ACC112 (cell line): ENCODE results near the gene SHB.

ENCODE experiments used
- H2AFZ ChIP-seq: fragments of 200-600 bp; sonication (generic); one replicate; pipeline ENCODE4 v1.6.0; 2017; ENCODE audit warnings: antibody characterized with exemption, low read length; ENCODE audit not compliant: unreplicated experiment
- H3K27ac ChIP-seq: fragments of 200-600 bp; sonication (generic); 2 replicates; pipeline ENCODE4 v1.5.1; 2014; ENCODE audit warnings: low read depth, mild to moderate bottlenecking, antibody characterized with exemption, low read length, moderate library complexity
- H3K27me3 ChIP-seq: fragments of 200-600 bp; sonication (generic); 2 replicates; pipeline ENCODE4 v1.6.1; 2014; ENCODE audit warnings: mild to moderate bottlenecking, antibody characterized with exemption, low read length, moderate library complexity, mixed read lengths; ENCODE audit not compliant: insufficient read depth
- H3K36me3 ChIP-seq: fragments of 200-600 bp; sonication (generic); 2 replicates; pipeline ENCODE4 v1.6.1; 2016; ENCODE audit warnings: mild to moderate bottlenecking, antibody characterized with exemption, low read length, moderate library complexity, mixed read lengths; ENCODE audit not compliant: insufficient read depth
- H3K4me1 ChIP-seq: fragments of 200-600 bp; sonication (generic); one replicate; pipeline ENCODE4 v1.6.1; 2016; ENCODE audit warnings: low read length, mixed read lengths; ENCODE audit not compliant: insufficient read depth, unreplicated experiment, control insufficient read depth
- H3K4me3 ChIP-seq: fragments of 200-600 bp; sonication (generic); 2 replicates; pipeline ENCODE4 v1.5.1; 2014; ENCODE audit warnings: mild to moderate bottlenecking, low read depth, low read length
- H3K79me2 ChIP-seq: fragments of 200-600 bp; sonication (generic); one replicate; pipeline ENCODE4 v1.6.0; 2016; ENCODE audit warnings: low read length; ENCODE audit not compliant: control insufficient read depth, unreplicated experiment, insufficient read depth

SHB gene

GRCh38 chr9:37906312-37907239 lies 162.5 kb downstream of the SHB start:
- Histone ChIP-seq H3K27ac (no peak overlapping the region), H2AFZ (no peak overlapping the region), H3K36me3 (no peaks in the 10 kb centered on the region), H3K79me2 (peaks cover 20% of the 10 kb centered on the region), H3K4me3 (no peak overlapping the region), H3K27me3 (no peaks in the 10 kb centered on the region), H3K4me1 (peaks cover 28% of the 10 kb centered on the region)

- Histone ChIP-seq H3K4me3 (no peak overlapping the region), H3K4me1 (peaks cover 31% of the 10 kb centered on the region), H3K36me3 (no peaks in the 10 kb centered on the region), H3K27ac (no peak overlapping the region), H3K27me3 (no peaks in the 10 kb centered on the region), H2AFZ (no peak overlapping the region), H3K79me2 (peaks cover 27% of the 10 kb centered on the region)
Measured at GRCh38 chr9:37905776-37906175, 163.3 kb downstream of the SHB start.

GRCh38 chr9:37905131-37905505 lies 163.9 kb downstream of the SHB start:
- peaks cover 34% of the 10 kb centered on the region for H3K79me2 ChIP-seq
- H3K27ac ChIP-seq, result peak overlapping the region; percentile 80; the same call in 1 of the 2 replicates
- peaks cover 32% of the 10 kb centered on the region for H3K4me1 ChIP-seq
- H2AFZ ChIP-seq, result no peak overlapping the region
- peak overlapping the region; percentile 80 for H3K4me3 ChIP-seq
- H3K27me3 ChIP-seq, result no peaks in the 10 kb centered on the region
- H3K36me3 ChIP-seq, result no peaks in the 10 kb centered on the region

GRCh38 chr9:37904445-37905130 lies 164.4 kb downstream of the SHB start:
- peak overlapping the region; percentile 70 for H2AFZ ChIP-seq
- H3K27ac ChIP-seq, result peak overlapping the region; percentile 80
- no peaks in the 10 kb centered on the region for H3K27me3 ChIP-seq
- H3K79me2 ChIP-seq, result peaks cover 35% of the 10 kb centered on the region
- H3K36me3 ChIP-seq, result no peaks in the 10 kb centered on the region
- H3K4me3 ChIP-seq, result peak overlapping the region; percentile 80
- peaks cover 32% of the 10 kb centered on the region for H3K4me1 ChIP-seq

GRCh38 chr9:37903647-37904444 lies 165.2 kb downstream of the SHB start, which contains the start of gene SLC25A51:
Gene SLC25A51 (minus strand): TSS chr9:37904127. CDS start chr9:37888550, 15,577 bp downstream.
- Histone ChIP-seq H3K36me3 (peaks cover under 1% of the 10 kb centered on the region; the same call in 1 of the 2 replicates), H3K27ac (peak within 1 kb of the TSS; percentile 80)

GRCh38 chr9:37902796-37903646 lies 166.0 kb downstream of the SHB start:
- Histone ChIP-seq H3K27me3 (no peaks in the 10 kb centered on the region), H3K4me3 (peak overlapping the region; percentile 80), H3K79me2 (peaks cover 38% of the 10 kb centered on the region), H3K27ac (peak overlapping the region; percentile 80), H3K4me1 (peaks cover 27% of the 10 kb centered on the region), H3K36me3 (peaks cover 3% of the 10 kb centered on the region; the same call in 1 of the 2 replicates), H2AFZ (peak overlapping the region; percentile 2)

More at GRCh38 chr9:37903647-37904444, 165.2 kb downstream of the SHB start, which contains the start of gene SLC25A51:
- Histone ChIP-seq H3K4me3 (peak within 1 kb of the TSS; percentile 80), H2AFZ (peak within 1 kb of the TSS; percentile 70), H3K4me1 (peaks cover 32% of the 10 kb centered on the region), H3K79me2 (peaks cover 36% of the 10 kb centered on the region), H3K27me3 (no peaks in the 10 kb centered on the region)

- peak overlapping the region; percentile 80; the same call in 1 of the 2 replicates for H3K27ac ChIP-seq
- peaks cover 38% of the 10 kb centered on the region for H3K79me2 ChIP-seq
- H3K36me3 ChIP-seq, result peaks cover 3% of the 10 kb centered on the region; the same call in 1 of the 2 replicates
- no peaks in the 10 kb centered on the region for H3K27me3 ChIP-seq
- H2AFZ ChIP-seq, result no peak overlapping the region
- peaks cover 31% of the 10 kb centered on the region for H3K4me1 ChIP-seq
- peak overlapping the region; percentile 80 for H3K4me3 ChIP-seq
Measured at GRCh38 chr9:37902131-37902530, 166.9 kb downstream of the SHB start.

- Histone ChIP-seq H3K27ac (peak overlapping the region; percentile 68), H3K79me2 (peaks cover 44% of the 10 kb centered on the region)
Measured at GRCh38 chr9:37899041-37899440, 170.0 kb downstream of the SHB start.

GRCh38 chr9:37897665-37898064 lies 171.4 kb downstream of the SHB start:
- Histone ChIP-seq H2AFZ (no peak overlapping the region), H3K4me1 (peaks cover 27% of the 10 kb centered on the region), H3K79me2 (peaks cover 35% of the 10 kb centered on the region), H3K4me3 (no peak overlapping the region), H3K27me3 (no peaks in the 10 kb centered on the region), H3K27ac (peak overlapping the region; percentile 9; the same call in 1 of the 2 replicates), H3K36me3 (peaks cover 18% of the 10 kb centered on the region)

More at GRCh38 chr9:37899041-37899440, 170.0 kb downstream of the SHB start:
- peaks cover 27% of the 10 kb centered on the region for H3K4me1 ChIP-seq
- no peak overlapping the region for H2AFZ ChIP-seq
- no peak overlapping the region for H3K4me3 ChIP-seq
- peaks cover 18% of the 10 kb centered on the region for H3K36me3 ChIP-seq
- no peaks in the 10 kb centered on the region for H3K27me3 ChIP-seq
